Measurements from ENCODE around the gene PTPRO.

Gene PTPRO

DNA sequence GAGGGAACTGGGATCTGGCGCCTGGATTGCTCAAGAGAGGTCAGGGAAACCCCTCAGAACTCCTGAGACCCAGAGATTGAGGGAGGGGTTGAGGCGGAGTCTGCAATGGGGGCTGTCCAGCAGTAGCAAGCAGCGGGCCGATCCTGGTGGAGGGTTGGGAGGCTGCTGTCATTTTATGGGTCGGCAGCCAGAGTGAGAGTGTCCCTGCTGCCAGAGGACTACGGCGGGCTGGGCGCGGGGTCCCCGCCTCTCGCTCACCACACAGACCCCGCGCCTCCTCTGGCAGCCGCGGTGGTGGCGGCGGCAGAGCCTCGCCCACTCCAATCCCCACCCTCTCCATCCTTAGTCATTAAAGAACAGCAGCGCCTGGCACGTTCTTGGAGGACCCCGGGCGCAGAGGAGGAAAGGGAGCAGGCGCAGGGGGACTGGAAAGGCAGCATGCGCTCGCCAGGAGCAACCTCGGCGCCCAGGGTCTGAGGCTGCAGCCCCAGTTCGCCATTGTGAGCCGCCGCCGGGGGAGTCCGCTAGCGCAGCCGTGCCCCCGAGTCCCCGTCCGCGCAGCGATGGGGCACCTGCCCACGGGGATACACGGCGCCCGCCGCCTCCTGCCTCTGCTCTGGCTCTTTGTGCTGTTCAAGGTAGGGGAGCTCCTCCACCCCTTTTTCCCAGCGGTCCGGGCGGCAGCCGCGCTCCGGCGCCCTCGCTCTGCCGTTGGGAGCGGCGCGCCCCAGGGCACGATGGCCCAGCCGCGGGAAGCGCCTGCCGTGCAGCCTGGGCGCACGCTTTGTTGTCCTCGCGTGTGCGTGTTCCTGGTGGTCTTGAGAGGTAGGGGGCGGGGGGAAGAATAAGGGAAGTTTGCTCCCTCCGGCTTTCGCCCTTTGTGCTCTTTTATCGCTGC, at the start of gene PTPRO:
PTPRO (plus strand) TSS at position 345 of the 898 bp plus-strand sequence.
- peak; percentile 71 for DNase-seq

DNA sequence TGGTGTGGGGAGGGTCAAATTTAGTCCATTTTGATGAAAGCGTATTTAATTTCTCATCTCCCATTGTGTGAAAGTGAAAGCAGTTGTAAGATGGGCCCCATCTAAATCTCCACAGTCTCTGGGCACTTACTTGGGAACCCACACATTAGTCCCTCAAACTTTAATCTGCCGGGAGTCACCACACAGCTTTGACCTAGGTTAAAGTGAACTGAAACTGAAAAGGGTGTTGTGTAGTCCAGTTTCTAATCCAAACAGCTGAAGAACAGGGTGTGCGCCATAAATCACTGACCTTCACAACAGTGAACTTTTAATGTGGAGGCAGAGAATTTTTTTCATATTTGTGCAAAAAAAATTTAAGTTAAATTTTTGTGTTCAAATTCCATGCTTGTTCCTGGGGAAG, 48.4 kb upstream of the PTPRO start:
- no peak for DNase-seq

DNA sequence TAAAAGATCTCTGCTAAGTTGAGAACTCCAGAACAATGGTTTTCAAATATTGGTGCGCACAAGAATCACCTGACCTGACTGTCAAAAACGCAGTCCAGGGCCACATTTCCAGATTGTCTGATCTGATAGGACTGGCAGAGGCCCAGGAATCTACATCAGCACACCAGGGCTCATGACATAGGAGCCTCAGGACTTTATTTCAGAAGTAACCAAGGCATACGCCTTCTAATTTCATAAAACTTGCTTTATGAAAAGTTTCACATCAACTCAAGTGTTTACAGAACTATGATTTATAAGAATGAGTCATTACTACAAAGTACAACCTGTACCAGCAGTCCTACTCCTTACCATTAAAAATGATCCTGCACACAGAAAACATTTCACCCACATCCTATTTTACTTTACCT, 47.7 kb upstream of the PTPRO start:
- no peak for DNase-seq

DNA sequence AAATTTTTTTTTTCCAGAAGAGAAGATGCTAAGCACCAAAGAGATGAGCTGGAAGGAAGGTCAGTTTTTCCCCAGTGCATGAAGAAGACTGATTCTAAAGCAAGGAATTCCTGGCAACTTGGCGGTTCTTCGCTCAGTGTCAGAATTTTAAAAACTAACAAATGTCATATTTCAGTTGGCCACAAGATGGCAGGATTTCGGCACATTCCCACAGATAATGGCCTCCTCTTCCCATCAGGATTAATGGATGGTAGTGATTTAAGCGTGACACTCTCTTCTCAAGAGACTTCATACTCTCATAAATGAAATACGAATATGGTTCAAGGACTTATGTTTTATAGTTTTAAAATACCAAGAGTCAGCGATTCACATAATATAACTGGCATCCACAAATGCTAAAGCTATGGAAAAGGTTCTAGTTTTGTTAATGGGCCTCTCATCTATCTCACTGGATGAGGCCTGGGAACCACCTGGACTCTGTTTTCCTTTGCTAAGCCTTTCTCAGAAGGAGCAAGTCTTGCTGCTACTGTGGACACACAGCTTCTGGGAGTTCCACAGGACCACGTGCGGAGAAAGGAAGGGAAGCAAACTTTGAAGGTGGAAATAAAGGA, 46.1 kb upstream of the PTPRO start:
- peak; percentile 55 for DNase-seq

- no peak for DNase-seq
These were observed 43.3 kb upstream of the PTPRO start for GRCh38 chr12:15278816-15279658.

GRCh38 chr12:15280930-15281329, 41.4 kb upstream of the PTPRO start:
- DNase-seq, result no peak

DNA sequence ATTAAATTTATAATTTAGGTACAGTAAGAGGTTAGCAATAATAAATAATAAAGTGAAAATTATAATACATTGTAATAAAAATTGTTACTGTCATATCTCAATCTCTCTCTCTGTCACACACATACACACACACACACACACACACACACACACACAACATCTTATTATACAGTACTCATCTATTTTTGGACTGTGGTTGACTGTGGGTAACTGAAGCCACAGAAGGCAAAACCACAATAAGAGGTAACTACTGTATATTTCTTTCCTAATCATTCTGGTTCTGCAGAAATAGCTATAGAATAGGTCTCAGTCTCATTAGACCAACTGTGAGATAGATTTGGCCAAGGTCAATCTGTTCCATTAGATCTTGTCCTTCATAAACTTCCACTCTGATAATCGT, 33.1 kb upstream of the PTPRO start:
- no peak for DNase-seq

GRCh38 chr12:15293731-15294130, 28.6 kb upstream of the PTPRO start:
- DNase-seq, result no peak

DNA sequence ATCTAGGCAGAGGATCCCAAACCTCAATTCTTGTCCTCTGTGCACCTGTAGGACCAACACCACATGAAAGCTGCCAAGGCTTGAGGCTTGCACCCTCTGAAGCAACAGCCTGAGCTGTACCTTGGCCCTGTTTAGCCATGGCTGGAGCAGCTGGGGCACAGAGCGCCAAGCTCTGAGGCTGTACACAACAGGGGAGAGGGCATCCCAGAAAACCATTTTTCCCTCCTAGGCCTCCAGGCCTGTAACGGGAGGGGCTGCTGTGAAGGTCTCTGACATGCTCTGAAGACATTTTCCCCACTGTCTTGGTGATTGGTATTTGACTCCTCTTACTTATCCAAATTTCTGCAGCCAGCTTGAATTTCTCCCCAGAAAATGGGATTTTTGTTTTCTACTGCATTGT, 22.4 kb upstream of the PTPRO start:
- DNase-seq, result no peak

- DNase-seq, result no peak
These were observed 18.0 kb upstream of the PTPRO start for GRCh38 chr12:15304296-15304695.

DNA sequence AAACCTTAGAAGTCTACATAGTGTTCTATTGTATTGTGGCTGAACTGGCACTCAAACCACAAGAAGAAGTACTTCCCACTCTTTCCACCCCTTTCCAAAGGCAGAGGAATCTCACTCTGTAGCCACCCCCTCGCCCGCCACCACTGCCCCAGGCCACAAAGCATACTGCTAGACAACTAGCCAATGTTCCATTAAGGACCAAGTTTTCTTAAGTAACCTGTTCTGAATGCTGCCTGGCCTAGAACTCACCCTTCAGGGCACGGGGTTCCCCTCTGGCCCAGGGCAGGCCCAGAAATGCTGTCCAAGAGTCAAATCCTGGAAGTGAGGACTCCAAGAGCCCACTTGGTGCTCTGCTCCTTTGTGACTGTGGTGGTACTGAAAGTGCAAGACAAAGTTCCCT, 15.7 kb upstream of the PTPRO start:
- no peak for DNase-seq

- no peak for DNase-seq
These were observed 15.2 kb upstream of the PTPRO start for GRCh38 chr12:15307079-15307478.

GRCh38 chr12:15318841-15319240, 3.5 kb upstream of the PTPRO start:
- DNase-seq, result no peak

DNA sequence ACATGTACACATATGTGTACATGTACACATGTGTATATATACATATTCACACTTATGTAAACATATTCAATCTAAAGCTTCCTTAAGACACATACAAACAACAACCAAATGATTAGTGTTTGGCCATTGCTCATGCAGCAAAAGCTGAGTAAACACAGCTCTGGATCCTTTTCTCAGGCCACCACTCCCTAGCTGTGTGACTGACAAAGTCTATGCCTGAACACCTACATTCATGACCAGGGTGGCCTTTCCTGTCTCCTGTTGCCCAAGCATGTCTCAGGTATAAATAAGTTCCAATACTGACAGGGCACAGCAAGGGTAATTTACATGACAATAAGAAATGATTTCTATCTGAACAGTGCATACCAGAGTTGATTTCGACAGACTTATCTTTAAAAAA, 1.4 kb upstream of the PTPRO start:
- no peak for DNase-seq

GRCh38 chr12:15323480-15323879, 1.2 kb downstream of the PTPRO start:
- peak; percentile 30 for DNase-seq

GRCh38 chr12:15329891-15330290, 7.6 kb downstream of the PTPRO start:
- no peak for DNase-seq

DNA sequence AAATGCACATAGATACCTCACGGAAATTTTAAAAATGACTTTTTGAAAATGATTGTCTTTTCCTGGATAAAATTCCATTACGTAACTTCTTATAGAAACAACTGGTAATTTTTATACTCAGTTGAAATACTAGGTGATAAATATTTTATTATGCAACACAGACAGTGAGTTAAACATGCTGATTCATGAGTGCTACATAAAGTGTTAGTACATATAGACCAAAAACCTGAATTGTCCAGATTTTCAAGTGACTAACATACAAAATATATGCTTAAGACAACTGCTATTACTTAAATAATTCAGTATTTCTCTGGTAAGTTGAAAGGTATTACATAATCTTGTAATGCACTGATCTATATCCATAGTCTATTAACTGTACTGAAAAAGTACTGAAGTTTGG, 11.9 kb downstream of the PTPRO start:
- no peak for DNase-seq

GRCh38 chr12:15335959-15336358, 13.7 kb downstream of the PTPRO start:
- DNase-seq, result no peak

DNA sequence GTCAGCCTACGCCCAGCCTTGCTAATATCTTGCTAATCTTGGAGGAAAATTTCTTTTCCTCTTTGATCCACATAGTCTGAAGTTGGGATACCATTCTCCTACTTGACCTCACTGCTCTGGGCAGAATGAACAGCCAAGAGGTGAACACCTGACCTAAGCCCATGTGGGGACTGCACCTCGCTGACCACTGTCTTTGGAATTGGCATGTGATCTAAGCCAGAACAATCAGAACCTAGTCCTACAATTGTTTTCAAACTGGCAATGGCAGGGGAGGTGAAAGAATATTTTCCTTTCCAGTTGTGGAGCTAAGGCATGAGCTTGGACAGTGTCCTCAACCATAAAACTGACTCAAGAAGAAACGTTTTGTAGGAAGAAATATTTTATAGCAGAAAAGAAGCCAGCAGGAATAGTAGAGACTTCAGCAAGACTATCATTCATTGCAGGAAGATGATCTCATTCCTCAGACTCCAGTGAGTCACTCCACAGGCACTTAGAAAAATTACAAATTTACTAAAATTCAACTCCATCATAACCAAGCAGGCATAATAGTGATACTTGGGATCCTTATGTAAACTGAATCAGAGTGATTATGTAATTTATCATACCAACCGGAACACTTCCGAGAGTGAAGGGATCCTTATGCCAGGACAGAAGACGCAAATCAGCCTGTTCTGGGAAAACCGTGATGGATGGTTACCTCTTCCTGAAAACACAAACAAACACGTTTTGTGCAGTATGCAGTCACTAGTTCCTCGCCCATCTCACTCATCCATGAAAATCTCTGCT, 14.7 kb downstream of the PTPRO start:
- DNase-seq, result no peak

- DNase-seq, result no peak
These were observed 19.1 kb downstream of the PTPRO start for GRCh38 chr12:15341371-15341770.

DNA sequence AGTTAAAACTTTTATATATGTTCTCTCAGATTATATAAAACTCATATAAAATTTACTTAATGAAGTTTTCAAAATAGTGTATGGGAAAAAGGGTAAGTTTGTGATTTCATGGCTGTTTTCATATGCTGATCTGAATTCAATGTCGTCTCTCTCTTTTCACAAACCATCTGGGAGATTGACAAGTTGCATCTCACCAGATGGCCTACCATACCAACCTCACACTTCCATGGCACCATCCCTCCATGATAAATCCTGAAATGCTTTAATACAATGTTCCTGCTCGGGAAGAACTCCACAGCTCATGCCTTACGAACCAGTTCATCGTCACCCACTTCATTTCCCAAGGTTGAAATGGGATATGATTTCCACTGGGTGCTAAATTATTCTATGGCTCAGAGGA, 22.3 kb downstream of the PTPRO start:
- DNase-seq, result no peak

DNA sequence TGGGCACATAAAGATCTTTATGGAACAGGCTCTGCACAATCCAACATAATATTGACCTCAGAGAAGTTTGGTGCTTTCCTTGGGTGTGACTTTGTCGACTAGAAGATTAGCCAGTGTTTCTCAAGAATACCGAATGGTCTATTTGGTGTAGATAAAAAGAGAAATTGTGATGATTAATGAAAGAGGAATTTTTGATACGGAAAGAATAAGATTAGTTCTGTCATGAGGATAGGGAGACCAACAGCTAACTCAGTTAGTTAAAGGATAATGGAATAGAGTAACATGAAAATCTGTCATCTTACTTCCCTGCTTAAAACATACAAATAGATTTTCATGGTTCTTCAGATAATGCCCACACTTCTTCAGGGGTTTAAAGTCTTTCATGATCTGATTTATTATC, 24.2 kb downstream of the PTPRO start:
- DNase-seq, result no peak

DNA sequence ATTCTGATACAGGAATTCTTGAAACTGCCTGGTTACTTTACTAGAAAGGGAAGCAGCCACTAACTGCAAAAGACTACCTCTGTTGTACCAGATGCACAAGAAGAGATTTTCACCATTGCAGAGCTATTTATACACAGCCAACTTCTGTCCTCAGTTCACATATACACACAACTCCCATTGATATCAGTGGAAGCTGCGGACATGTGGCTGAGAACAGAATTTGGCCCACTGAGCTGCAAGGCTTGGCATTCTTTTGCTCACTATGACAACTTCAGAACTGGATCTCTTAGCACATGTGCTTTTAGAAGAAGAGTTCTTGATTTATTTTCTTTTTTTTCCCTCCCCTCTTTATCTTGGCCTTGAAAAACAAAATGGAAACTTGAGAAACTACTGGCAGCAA, 28.3 kb downstream of the PTPRO start:
- DNase-seq, result no peak

Data from NCI-H1417 treated with DMSO at 0.1 percent for 48 hours (cell line).